ENCODE data around the gene GPR33. TPM values are rescaled to one million over a fixed set of nuclear protein-coding genes. Genes with fewer than 3 reads are reported as not detected.
"Not testable (repeated sequence)": the region's sequence is repeated elsewhere in the genome, so short reads cannot be mapped to it uniquely, and the experiment has no call there.

The GPR33 gene
- total RNA-seq, 2 donors from 2014 or later, result not detected

DNA sequence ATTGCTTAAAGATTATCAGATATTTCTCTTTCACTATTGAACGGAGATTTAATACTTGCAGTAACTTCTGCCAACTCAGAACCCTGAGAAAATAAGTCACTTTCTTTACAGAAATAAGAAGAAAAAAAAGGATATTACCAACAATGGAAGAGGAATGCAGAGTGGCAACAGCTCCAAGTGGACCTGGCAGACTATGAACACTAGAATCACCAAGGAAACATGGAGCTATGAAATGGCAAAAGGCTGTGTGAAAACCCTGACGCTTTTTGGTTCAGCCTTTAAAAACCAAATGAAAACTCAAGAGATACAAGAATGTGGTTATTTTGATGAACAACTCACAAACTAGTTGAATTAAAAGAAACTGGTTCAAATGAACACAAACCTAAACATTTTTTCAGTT is 48.3 kb downstream of the GPR33 start:
- peaks cover 9% of the 10 kb centered on the region for H3K4me1 ChIP-seq
- WGBS, 2 donors, result 82 to 85% methylated on average over 2 of the region's 2 CpGs
- no peaks in the 10 kb centered on the region for H3K27me3 ChIP-seq
- H3K4me3 ChIP-seq, result no peak overlapping the region
- no peak overlapping the region for H3K27ac ChIP-seq
- no peaks in the 10 kb centered on the region for H3K9me3 ChIP-seq
- no peak for DNase-seq
- no peak for ATAC-seq
- no peaks in the 10 kb centered on the region for H3K36me3 ChIP-seq (replicated peaks in 1 of 2; ENCODE audit: insufficient read depth in 1 of 2, low read depth in 2 of 2)
- TF ChIP-seq, protein P1, sequence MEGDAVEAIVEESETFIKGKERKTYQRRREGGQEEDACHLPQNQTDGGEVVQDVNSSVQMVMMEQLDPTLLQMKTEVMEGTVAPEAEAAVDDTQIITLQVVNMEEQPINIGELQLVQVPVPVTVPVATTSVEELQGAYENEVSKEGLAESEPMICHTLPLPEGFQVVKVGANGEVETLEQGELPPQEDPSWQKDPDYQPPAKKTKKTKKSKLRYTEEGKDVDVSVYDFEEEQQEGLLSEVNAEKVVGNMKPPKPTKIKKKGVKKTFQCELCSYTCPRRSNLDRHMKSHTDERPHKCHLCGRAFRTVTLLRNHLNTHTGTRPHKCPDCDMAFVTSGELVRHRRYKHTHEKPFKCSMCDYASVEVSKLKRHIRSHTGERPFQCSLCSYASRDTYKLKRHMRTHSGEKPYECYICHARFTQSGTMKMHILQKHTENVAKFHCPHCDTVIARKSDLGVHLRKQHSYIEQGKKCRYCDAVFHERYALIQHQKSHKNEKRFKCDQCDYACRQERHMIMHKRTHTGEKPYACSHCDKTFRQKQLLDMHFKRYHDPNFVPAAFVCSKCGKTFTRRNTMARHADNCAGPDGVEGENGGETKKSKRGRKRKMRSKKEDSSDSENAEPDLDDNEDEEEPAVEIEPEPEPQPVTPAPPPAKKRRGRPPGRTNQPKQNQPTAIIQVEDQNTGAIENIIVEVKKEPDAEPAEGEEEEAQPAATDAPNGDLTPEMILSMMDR (IDR thresholded peaks at IDR 0.05), result no peak
- no peak for TF ChIP-seq POLR2A (IDR thresholded peaks at IDR 0.05)
- intact Hi-C loops (cut with DNase I), result no loop called here

DNA sequence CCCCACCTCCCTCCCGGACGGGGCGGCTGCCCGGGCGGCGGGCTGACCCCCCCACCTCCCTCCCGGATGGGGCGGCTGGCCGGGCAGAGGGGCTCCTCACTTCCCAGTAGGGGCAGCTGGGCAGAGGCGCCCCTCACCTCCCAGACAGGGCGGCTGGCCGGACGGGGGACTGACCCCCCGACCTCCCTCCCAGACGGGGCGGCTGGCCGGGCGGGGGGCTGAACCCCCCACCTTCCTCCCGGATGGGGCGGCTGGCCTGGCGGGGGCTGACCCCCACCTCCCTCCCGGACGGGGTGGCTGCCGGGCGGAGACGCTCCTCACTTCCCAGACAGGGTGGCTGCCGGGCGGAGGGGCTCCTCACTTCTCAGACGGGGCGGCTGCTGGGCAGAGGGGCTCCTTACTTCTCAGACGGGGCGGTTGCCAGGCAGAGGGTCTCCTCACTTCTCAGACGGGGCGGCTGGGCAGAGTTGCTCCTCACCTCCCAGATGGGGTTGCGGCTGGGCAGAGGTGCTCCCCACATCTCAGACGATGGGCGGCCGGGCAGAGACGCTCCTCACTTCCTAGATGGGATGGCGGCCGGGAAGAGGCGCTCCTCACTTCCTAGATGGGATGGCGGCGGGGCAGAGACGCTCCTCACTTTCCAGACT is 50.7 kb downstream of the GPR33 start:
- WGBS, 2 donors, result 91% methylated on average over 18 of the region's 45 CpGs; no CpG with 5 or more reads in 1 of the 2 donors
- intact Hi-C loops (cut with DNase I), result not testable (repeated sequence)

DNA sequence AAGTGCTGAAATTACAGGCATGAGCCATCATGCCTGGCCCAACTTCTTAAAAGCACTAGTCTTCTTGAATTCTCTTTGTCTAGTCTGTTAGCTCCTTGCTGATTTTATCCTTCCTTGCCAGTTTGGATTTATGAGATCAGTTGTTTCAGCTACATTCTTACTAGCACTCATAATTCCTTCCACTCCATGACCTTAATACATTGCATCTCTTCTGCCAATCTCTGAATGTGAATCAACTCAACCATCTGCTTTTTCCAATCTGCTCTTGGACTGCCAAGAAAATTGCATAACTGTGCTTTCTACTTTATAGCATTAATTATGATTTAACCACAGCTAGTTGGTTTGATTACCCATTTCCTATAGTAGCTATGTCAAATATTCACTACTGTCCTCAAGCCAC is 52.6 kb downstream of the GPR33 start:
- DNase-seq, result no peak
- H3K4me1 ChIP-seq, result no peaks in the 10 kb centered on the region
- no peak overlapping the region for H3K27ac ChIP-seq
- TF ChIP-seq, protein P1 (IDR thresholded peaks at IDR 0.05), result no peak
- no peak for TF ChIP-seq POLR2A (IDR thresholded peaks at IDR 0.05)
- intact Hi-C loops (cut with DNase I), result no loop called here
- H3K27me3 ChIP-seq, result no peaks in the 10 kb centered on the region
- no peaks in the 10 kb centered on the region for H3K9me3 ChIP-seq
- no peak for ATAC-seq
- H3K36me3 ChIP-seq (replicated peaks in 1 of 2; ENCODE audit: insufficient read depth in 1 of 2, low read depth in 2 of 2), result no peaks in the 10 kb centered on the region
- H3K4me3 ChIP-seq, result no peak overlapping the region

More for the DNA sequence above, 50.7 kb downstream of the GPR33 start:
- not testable (repeated sequence) for H3K4me3 ChIP-seq; H3K27me3 ChIP-seq; H3K4me1 ChIP-seq; H3K36me3 ChIP-seq (replicated peaks in 1 of 2; ENCODE audit: insufficient read depth in 1 of 2, low read depth in 2 of 2); ATAC-seq; H3K9me3 ChIP-seq; H3K27ac ChIP-seq; DNase-seq

Other genes starting within 250 kb of the GPR33 start
- 10 to 100 TPM; 14.5 to 24.1 TPM for gene HEATR5A, start 67.5 kb downstream of the GPR33 start, total RNA-seq
- gene DTD2, start 30.5 kb downstream of the GPR33 start, total RNA-seq, result 10 to 100 TPM; 20.4 to 22.3 TPM
- gene NUBPL, start 73.4 kb upstream of the GPR33 start, total RNA-seq, result 10 to 100 TPM in 1 of 2 donors, 1 to 10 TPM in 1; 4.7 to 18.5 TPM